NCI-H146 treated with DMSO at 0.1 percent for 48 hours (cell line): ENCODE data around the gene METTL26.
A peak's percentile ranks its signal among the peaks of the same experiment; 100 is the strongest.

Experiments
- DNase-seq: peaks from one replicate; lab custom pipeline; 2025; ENCODE audit not compliant: unreplicated experiment; lab: John Stamatoyannopoulos, UW

Gene METTL26

GRCh38 chr16:674968-675883 lies 39.1 kb upstream of the METTL26 start, which contains the start of gene RHBDL1:
RHBDL1 (plus strand) TSS chr16:675671; CDS start chr16:675791, 120 bp downstream.
- DNase-seq, result no peak

GRCh38 chr16:674214-674881 lies 38.2 kb upstream of the METTL26 start:
- DNase-seq, result no peak

- DNase-seq, result no peak
Observed at GRCh38 chr16:673399-673991, 37.4 kb upstream of the METTL26 start.

- DNase-seq, result no peak
Observed at GRCh38 chr16:672851-673250, 36.7 kb upstream of the METTL26 start.

- DNase-seq, result no peak
Observed at GRCh38 chr16:672371-672770, 36.3 kb upstream of the METTL26 start.

- DNase-seq, result no peak
Observed at GRCh38 chr16:671353-672131, 35.4 kb upstream of the METTL26 start.

GRCh38 chr16:670485-671352 lies 34.6 kb upstream of the METTL26 start:
- DNase-seq, result no peak

- DNase-seq, result no peak
Observed at GRCh38 chr16:669666-670065, 33.6 kb upstream of the METTL26 start.

- DNase-seq, result no peak
Observed at GRCh38 chr16:668519-669171, 32.5 kb upstream of the METTL26 start.

GRCh38 chr16:667780-668518 lies 31.8 kb upstream of the METTL26 start, which contains the start of gene RHOT2:
RHOT2 (plus strand) TSS chr16:668132; CDS start chr16:668200, 68 bp downstream.
- peak; percentile 89 for DNase-seq

- no peak for DNase-seq
Observed at GRCh38 chr16:667113-667779, 31.1 kb upstream of the METTL26 start.

- no peak for DNase-seq
Observed at GRCh38 chr16:666572-666971, 30.5 kb upstream of the METTL26 start.

GRCh38 chr16:662597-662996 lies 26.5 kb upstream of the METTL26 start:
- DNase-seq, result no peak

- DNase-seq, result no peak
Observed at GRCh38 chr16:662095-662494, 26.0 kb upstream of the METTL26 start.

- no peak for DNase-seq
Observed at GRCh38 chr16:661184-661821, 25.2 kb upstream of the METTL26 start.

- no peak for DNase-seq
Observed at GRCh38 chr16:660459-661183, 24.5 kb upstream of the METTL26 start.

- no peak for DNase-seq
Observed at GRCh38 chr16:660132-660458, 24.0 kb upstream of the METTL26 start.
